ENCODE results near the gene EPS8L3. TPM values are rescaled to one million over a fixed set of nuclear protein-coding genes. Genes with fewer than 3 reads are reported as not detected.

The EPS8L3 gene
- total and polyA plus RNA-seq, 4 donors = 0.09 to 0.38 (median 0.15) TPM; not detected in 1

GRCh38 chr1:109808703-109809102 lies 45.0 kb upstream of the EPS8L3 start:
- Histone ChIP-seq H3K4me3 (ENCODE audit: low read depth in 1 of 3, low read length in 3 of 3) (no peak overlapping the region), H3K27ac (ENCODE audit: low read depth in 1 of 2, low read length in 2 of 2) (no peak overlapping the region), H3K36me3 (ENCODE audit: control insufficient read depth in 4 of 4, insufficient read depth in 3 of 4, low read depth in 1 of 4, low read length in 3 of 4) (no peaks in the 10 kb centered on the region), H3K9ac (ENCODE audit: low read depth in 1 of 2, low read length in 2 of 2) (no peak overlapping the region), H3K27me3 (ENCODE audit: control insufficient read depth in 4 of 4, insufficient read depth in 4 of 4, low read length in 3 of 4) (no peaks in the 10 kb centered on the region), H3K9me3 (ENCODE audit: control insufficient read depth in 4 of 4, low read length in 3 of 4) (no peaks in the 10 kb centered on the region), H3K4me1 (ENCODE audit: control insufficient read depth in 4 of 4, insufficient read depth in 4 of 4, low read length in 3 of 4) (no peaks in the 10 kb centered on the region)
- no peak for DNase-seq (ENCODE audit: low spot score)
- TF ChIP-seq TAF1 (conservative IDR thresholded peaks at IDR 0.05) (no peak), FOXA2 (IDR thresholded peaks at IDR 0.05) (no peak), JUND (IDR thresholded peaks at IDR 0.05) (no peak), SP1 (IDR thresholded peaks at IDR 0.05) (no peak)
- WGBS = 95% methylated on average over 6 of the region's 6 CpGs

GRCh38 chr1:109807822-109808680 lies 44.3 kb upstream of the EPS8L3 start:
- no peak for DNase-seq (ENCODE audit: low spot score)
- Histone ChIP-seq H3K27me3 (ENCODE audit: control insufficient read depth in 4 of 4, insufficient read depth in 4 of 4, low read length in 3 of 4) (no peaks in the 10 kb centered on the region), H3K27ac (ENCODE audit: low read depth in 1 of 2, low read length in 2 of 2) (no peak overlapping the region), H3K4me1 (ENCODE audit: control insufficient read depth in 4 of 4, insufficient read depth in 4 of 4, low read length in 3 of 4) (no peaks in the 10 kb centered on the region), H3K9ac (ENCODE audit: low read depth in 1 of 2, low read length in 2 of 2) (no peak overlapping the region), H3K4me3 (ENCODE audit: low read depth in 1 of 3, low read length in 3 of 3) (no peak overlapping the region), H3K9me3 (ENCODE audit: control insufficient read depth in 4 of 4, low read length in 3 of 4) (no peaks in the 10 kb centered on the region), H3K36me3 (ENCODE audit: control insufficient read depth in 4 of 4, insufficient read depth in 3 of 4, low read depth in 1 of 4, low read length in 3 of 4) (no peaks in the 10 kb centered on the region)
- no peak for TF ChIP-seq YY1 (IDR thresholded peaks at IDR 0.05)
- TF ChIP-seq FOXA2 (IDR thresholded peaks at IDR 0.05) = no peak
- TF ChIP-seq FOXA1 (IDR thresholded peaks at IDR 0.05) = no peak
- TF ChIP-seq HNF4A (conservative IDR thresholded peaks at IDR 0.05) = no peak
- TF ChIP-seq ATF3 (IDR thresholded peaks at IDR 0.05) = no peak
- 95% methylated on average over 6 of the region's 6 CpGs for WGBS

GRCh38 chr1:109807402-109807801 lies 43.7 kb upstream of the EPS8L3 start:
- no peak for TF ChIP-seq YY1 (IDR thresholded peaks at IDR 0.05)
- no peak for TF ChIP-seq REST (IDR thresholded peaks at IDR 0.05)
- no peak for TF ChIP-seq FOXA1 (IDR thresholded peaks at IDR 0.05)
- TF ChIP-seq FOXA2 (IDR thresholded peaks at IDR 0.05) = no peak
- TF ChIP-seq HNF4A (conservative IDR thresholded peaks at IDR 0.05) = no peak
- TF ChIP-seq GABPA (IDR thresholded peaks at IDR 0.05 in 1 of 2, conservative IDR thresholded peaks at IDR 0.05 in 1 of 2) = no peak
- TF ChIP-seq ATF3 (IDR thresholded peaks at IDR 0.05) = no peak
- no peak for TF ChIP-seq SP1 (IDR thresholded peaks at IDR 0.05)
- no peak for TF ChIP-seq HNF4G (IDR thresholded peaks at IDR 0.05)
- no peak for TF ChIP-seq CTCF (IDR thresholded peaks at IDR 0.05; ENCODE audit: low read depth, low read length, missing input control)
- TF ChIP-seq NR2F2 (IDR thresholded peaks at IDR 0.05) = no peak
- TF ChIP-seq JUND (IDR thresholded peaks at IDR 0.05) = no peak
- TF ChIP-seq MAX (IDR thresholded peaks at IDR 0.05) = no peak
- no peak for TF ChIP-seq RAD21 (IDR thresholded peaks at IDR 0.05)
- Histone ChIP-seq H3K27ac (ENCODE audit: low read depth in 1 of 2, low read length in 2 of 2) (no peak overlapping the region), H3K4me3 (ENCODE audit: low read depth in 1 of 3, low read length in 3 of 3) (no peak overlapping the region), H3K36me3 (ENCODE audit: control insufficient read depth in 4 of 4, insufficient read depth in 3 of 4, low read depth in 1 of 4, low read length in 3 of 4) (no peaks in the 10 kb centered on the region), H3K9ac (ENCODE audit: low read depth in 1 of 2, low read length in 2 of 2) (no peak overlapping the region), H3K4me1 (ENCODE audit: control insufficient read depth in 4 of 4, insufficient read depth in 4 of 4, low read length in 3 of 4) (no peaks in the 10 kb centered on the region), H3K27me3 (ENCODE audit: control insufficient read depth in 4 of 4, insufficient read depth in 4 of 4, low read length in 3 of 4) (no peaks in the 10 kb centered on the region), H3K9me3 (ENCODE audit: control insufficient read depth in 4 of 4, low read length in 3 of 4) (no peaks in the 10 kb centered on the region)
- DNase-seq (ENCODE audit: low spot score) = no peak
- 94% methylated on average over 9 of the region's 9 CpGs for WGBS

All from liver (tissue), 9 donors.